KG1 (cell line): Measurements from ENCODE around the gene NIFK.
"Not testable (repeated sequence)": the region's sequence is repeated elsewhere in the genome, so short reads cannot be mapped to it uniquely, and the experiment has no call there.

ENCODE experiments used
- DNase-seq: peaks from one replicate; lab custom pipeline; 2025; lab: John Stamatoyannopoulos, UW

NIFK gene

DNA sequence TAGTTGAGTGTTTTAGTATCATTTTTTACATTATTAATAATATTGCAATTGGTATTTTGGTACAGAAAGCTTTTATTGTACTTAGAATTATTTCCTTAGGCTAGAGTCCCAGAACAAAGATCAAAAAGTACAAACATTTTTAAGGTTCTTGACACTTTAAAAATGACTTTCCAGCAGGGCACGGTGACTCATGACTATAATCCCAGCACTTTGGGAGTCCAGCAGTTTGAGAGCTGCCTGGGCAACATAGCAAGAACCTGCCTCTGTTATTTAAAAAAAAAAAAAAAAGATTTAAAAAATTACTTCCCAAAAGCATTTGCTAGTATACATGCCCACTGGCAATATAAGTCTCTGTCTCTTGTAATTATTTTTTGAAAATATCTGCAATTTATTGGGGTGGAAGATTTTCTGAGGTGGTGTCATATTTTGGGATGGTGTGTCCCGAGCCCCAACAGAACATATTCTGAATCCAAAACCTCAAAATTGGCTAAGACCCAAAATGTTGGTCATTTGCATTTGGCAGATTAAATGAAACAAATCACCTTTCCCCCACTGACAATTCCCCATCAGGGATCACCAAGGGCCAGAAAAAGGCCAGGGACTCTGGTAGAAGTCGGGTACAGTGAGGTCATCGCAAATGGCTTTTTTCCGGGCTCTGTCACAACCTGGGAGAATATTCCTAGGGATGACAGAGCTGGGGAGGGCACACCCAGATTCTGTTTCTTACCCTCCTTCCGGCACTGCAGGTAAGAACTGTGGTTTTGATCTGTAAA lies 42.1 kb downstream of the NIFK start:
- DNase-seq: no peak

DNA sequence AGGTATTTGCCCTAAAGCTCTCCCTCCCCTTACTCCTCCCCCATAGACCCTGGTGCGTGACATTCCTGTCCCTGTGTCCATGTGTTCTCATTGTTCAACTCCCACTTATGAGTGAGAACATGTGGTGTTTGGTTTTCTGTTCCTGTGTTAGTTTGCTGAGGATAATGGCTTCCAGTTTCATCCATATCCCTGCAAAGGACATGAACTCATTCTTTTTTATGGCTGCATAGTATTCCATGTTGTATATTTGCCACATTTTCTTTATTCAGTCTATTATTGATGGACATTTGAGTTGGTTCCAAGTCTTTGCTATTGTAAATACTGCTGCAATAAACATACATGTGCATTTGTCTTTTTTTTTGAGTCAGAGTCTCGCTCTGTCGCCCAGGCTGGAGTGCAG lies 46.1 kb downstream of the NIFK start:
- not testable (repeated sequence) for DNase-seq

DNA sequence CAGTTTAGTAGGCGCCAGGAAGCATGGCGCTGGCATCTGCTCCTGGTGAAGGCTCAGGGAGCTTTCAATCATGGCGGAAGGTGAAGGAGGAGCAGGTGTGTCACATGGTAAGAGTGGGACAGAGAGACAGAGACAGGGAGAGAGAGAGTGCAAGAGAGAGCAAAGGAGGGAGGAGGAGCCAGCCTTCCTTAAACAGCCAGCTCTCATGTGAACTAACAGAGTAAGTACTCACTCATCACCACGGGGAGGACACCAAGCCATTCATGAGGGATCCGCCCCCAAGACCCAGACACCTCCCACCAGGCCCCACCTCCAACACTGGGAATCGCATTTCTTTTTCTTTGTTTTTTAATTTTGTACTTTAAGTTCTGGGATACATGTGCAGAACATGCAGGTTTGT lies 46.6 kb downstream of the NIFK start:
- DNase-seq: no peak

DNA sequence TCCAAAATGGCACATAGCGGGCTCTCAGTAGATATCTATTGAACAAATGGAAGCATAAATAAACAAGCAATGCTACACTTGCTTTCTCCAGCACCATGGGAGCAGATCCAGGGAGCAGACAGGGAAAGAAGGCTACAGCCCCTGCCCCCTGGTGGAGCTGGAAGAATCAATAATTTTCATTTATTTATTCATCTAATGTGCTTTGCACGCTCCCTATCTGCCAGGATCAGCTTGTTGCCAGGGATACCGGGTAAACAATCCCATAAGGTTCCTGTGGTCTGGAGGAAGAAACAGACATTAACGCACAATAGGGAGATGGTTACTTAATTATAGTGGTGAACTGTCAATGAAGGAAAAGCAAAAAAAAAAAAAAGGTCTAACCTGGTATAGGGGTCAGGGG lies 47.3 kb downstream of the NIFK start:
- no peak for DNase-seq

DNA sequence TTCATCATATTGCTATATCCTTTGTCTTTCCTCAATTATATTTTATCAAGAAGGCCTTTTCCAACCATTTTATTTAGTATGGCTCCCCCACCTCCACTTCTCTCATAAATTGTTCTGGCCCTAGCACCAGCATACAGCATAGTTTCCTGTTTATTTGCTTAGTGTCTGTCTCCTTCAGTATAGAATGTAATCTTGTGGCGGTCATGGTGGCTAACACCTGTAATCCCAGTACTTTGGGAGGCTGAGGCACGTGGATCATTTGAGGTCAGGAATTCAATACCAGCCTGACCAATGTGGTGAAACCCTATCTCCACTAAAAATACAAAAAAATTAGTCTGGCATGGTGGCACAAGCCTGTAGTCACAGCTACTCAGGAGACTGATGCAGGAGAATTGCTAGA lies 47.9 kb downstream of the NIFK start:
- DNase-seq: no peak

DNA sequence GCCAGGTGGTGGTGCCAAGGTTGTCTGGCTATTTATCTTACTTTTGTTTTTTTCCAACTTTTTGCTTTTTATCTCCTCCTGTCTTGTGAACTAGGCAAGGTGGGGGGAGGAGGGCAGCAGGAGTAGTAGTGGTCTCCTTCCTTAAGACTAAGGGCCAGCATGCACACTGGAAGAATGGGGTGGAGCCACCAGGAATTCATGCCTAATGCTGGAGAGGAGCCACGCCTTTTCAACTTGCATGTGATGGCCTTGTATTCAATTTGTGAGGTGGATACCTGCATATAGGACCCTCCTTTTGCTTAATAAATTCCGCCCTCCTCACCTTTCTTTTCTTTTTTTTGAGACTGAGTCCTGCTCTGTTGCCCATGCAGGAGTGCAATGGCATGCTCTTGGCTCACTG lies 49.8 kb downstream of the NIFK start:
- no peak for DNase-seq

DNA sequence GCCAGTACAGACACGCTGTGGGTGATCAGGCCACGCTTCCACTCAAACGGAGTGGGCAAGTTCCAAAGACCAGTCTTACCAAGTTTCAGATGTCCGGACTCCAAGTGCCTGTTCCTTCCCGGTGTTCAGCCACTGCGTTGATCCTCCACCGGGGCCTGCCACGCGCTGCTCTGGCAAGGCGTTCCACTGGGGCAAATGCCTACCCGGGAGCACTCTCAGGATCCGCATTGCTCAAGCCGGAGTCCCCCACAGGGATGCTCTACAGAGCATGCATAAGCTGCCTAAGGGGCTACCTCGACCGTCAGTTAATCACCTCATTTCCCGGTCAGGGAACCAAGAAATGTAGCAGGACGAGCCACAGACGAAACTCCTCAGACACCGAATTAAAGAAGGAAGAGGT lies 50.5 kb downstream of the NIFK start:
- DNase-seq: no peak

DNA sequence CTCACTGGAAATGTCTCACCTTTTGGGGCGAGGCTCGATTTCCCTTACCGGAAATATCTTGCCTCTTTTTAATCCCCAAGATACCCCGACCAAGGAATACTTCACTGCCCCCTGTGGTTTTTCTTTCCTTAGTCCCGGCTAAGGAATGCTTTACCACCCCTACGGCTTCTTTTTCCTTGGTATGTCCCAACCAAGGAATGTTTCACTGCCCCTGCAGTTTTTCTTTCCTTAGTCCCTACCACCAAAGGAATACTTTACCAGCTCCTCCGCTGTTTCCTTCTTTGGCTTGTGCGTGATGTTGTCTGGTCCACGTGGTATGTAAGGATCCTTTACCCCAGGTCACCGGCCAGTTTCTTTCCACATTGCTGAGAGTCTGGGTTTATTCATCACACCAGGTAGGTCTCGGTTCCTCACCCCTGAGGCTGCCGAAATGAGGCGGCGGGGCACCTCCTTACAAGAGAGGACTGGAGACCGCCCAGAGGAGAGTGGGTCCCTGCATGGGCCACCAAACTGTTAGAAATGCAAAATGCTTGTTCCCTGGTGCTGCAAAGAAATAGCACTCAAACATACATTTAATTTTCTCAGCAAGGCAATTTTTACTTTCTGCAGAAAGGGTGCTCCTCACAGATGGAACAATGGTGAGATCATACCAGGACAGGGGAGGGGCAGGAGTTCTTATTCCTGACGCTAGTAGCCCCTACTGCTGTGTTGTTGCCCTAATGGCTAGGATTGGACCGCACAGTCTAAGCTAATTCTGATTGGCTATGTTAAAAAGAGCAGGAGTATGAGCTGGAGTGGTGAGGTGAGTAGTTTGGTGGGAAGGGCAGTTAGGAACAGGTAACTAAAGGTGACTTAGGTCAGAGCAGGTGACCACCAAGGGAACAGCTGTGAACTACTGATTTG lies 54.0 kb downstream of the NIFK start:
- no peak for DNase-seq

DNA sequence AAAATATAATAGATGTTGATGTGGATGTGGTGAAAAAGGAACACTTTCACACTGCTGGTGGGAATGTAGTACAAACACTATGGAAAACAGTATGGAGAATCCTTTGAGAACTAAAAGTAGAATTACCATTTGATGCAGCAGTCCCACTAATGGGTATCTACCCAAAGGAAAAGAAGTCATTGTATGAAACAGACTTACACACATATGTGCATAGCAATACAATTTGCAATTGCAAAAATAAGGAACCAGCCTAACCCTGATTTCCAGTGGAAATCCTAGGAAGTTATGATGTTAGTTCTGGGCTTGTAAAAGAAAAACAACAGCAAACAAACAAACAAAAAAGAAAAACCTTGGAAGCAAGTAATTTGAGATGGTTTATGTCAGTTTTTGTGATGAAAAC lies 58.8 kb downstream of the NIFK start:
- no peak for DNase-seq
